ENCODE data around the gene CEP350. TPM values are rescaled to one million over a fixed set of nuclear protein-coding genes. Genes with fewer than 3 reads are reported as not detected.
"Not testable (repeated sequence)": the region's sequence is repeated elsewhere in the genome, so short reads cannot be mapped to it uniquely, and the experiment has no call there.

CEP350 gene
- total RNA-seq, 6 experiments from 2014 or later, result 22.1 to 26.7 (median 25.2) TPM

DNA sequence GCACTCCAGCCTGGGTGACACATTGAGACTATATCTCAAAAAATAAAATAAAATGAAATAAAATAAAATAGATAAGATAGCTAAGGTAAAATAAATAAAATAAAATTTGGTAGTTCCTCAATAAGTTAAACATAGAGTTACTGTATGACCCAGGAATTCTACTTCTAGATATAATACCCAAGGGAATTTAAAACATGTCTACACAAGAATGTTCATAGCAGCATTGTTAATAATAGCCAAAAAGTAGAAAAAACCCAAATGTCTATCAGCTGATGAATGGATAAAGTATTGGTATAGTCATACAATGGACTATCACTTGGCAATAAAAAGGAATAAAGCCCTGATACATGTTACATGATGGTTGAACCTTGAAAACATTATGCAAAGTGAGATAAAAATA is 47.8 kb downstream of the CEP350 start:
- H3K4me3 Mint-ChIP-seq, result no peak overlapping the region

DNA sequence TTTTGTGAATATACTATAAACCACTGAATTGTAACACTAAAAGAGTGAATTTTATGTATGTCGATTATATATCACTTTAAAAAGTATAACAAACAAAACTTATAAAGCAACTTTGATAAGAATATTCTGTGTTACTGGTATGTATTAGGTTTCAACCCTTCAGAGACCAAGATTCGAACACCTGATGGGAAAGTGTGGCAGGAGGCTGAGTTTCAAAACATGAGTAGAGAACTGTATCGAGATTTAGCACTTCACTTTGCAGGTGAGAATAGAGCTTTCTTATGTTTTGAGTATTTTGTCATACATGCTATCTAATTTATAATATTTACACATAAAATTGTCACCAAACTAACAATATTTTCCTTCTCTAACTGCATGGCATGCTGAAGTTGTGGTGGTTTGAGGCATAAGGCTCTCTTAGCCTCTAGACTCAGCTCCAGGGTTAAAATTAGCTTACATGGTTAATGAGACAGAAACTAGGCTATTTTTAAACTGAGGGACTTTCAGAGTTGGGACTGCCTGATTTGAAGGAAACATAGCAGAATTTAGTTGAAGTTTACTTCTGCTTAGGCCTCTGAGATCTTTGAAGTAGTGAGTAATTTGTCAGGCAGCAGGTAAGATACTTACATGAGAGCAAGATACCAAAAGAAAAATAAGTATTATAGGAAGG is 48.6 kb downstream of the CEP350 start:
- peaks cover 7% of the 10 kb centered on the region for H3K4me1 Mint-ChIP-seq (ENCODE audit: low read depth)
- H3K27me3 Mint-ChIP-seq (ENCODE audit: insufficient read depth), result no peaks in the 10 kb centered on the region
- H3K4me3 Mint-ChIP-seq, result no peak overlapping the region
- no peaks in the 10 kb centered on the region for H3K9me3 Mint-ChIP-seq
- DNase-seq, result no peak
- no peak overlapping the region for H3K27ac Mint-ChIP-seq
- H3K36me3 Mint-ChIP-seq (ENCODE audit: low read depth), result peaks cover 33% of the 10 kb centered on the region
- TF ChIP-seq, protein P1, sequence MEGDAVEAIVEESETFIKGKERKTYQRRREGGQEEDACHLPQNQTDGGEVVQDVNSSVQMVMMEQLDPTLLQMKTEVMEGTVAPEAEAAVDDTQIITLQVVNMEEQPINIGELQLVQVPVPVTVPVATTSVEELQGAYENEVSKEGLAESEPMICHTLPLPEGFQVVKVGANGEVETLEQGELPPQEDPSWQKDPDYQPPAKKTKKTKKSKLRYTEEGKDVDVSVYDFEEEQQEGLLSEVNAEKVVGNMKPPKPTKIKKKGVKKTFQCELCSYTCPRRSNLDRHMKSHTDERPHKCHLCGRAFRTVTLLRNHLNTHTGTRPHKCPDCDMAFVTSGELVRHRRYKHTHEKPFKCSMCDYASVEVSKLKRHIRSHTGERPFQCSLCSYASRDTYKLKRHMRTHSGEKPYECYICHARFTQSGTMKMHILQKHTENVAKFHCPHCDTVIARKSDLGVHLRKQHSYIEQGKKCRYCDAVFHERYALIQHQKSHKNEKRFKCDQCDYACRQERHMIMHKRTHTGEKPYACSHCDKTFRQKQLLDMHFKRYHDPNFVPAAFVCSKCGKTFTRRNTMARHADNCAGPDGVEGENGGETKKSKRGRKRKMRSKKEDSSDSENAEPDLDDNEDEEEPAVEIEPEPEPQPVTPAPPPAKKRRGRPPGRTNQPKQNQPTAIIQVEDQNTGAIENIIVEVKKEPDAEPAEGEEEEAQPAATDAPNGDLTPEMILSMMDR (IDR thresholded peaks at IDR 0.05), result no peak

More for the DNA sequence above, 47.8 kb downstream of the CEP350 start:
- Mint-ChIP-seq H3K4me1 (ENCODE audit: low read depth) (peaks cover 7% of the 10 kb centered on the region), H3K27ac (no peak overlapping the region), H3K9me3 (no peaks in the 10 kb centered on the region), H3K27me3 (ENCODE audit: insufficient read depth) (no peaks in the 10 kb centered on the region), H3K36me3 (ENCODE audit: low read depth) (peaks cover 26% of the 10 kb centered on the region)
- DNase-seq, result no peak
- TF ChIP-seq, protein P1 (IDR thresholded peaks at IDR 0.05), result no peak

GRCh38 chr1:180006762-180007161 is 52.2 kb downstream of the CEP350 start:
- not testable (repeated sequence) for H3K27ac Mint-ChIP-seq; H3K9me3 Mint-ChIP-seq; H3K4me3 Mint-ChIP-seq; H3K27me3 Mint-ChIP-seq (ENCODE audit: insufficient read depth); H3K4me1 Mint-ChIP-seq (ENCODE audit: low read depth); DNase-seq
- peaks cover 22% of the 10 kb centered on the region for H3K36me3 Mint-ChIP-seq (ENCODE audit: low read depth)

DNA sequence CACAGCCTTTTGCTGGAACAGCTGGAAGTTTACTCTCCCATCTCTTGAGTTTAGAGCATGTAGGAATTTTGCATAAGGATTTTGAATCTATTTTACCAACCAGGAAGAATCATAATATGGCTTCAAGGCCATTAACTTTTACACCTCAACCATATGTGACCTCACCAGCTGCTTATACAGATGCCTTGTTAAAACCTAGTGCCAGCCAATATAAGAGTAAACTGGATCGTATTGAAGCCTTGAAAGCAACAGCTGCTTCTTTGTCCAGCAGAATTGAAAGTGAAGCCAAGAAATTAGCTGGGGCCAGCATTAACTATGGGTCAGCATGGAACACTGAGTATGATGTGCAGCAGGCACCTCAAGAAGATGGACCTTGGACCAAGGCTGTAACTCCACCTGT is 65.4 kb downstream of the CEP350 start:
- H3K4me3 Mint-ChIP-seq, result no peak overlapping the region
- DNase-seq, result no peak
- H3K4me1 Mint-ChIP-seq (ENCODE audit: low read depth), result no peaks in the 10 kb centered on the region
- H3K27ac Mint-ChIP-seq, result no peak overlapping the region
- H3K27me3 Mint-ChIP-seq (ENCODE audit: insufficient read depth), result peaks cover 2% of the 10 kb centered on the region; the same call in 1 of the 2 replicates
- H3K9me3 Mint-ChIP-seq, result no peaks in the 10 kb centered on the region
- TF ChIP-seq, protein P1 (IDR thresholded peaks at IDR 0.05), result no peak
- peaks cover 44% of the 10 kb centered on the region for H3K36me3 Mint-ChIP-seq (ENCODE audit: low read depth)

DNA sequence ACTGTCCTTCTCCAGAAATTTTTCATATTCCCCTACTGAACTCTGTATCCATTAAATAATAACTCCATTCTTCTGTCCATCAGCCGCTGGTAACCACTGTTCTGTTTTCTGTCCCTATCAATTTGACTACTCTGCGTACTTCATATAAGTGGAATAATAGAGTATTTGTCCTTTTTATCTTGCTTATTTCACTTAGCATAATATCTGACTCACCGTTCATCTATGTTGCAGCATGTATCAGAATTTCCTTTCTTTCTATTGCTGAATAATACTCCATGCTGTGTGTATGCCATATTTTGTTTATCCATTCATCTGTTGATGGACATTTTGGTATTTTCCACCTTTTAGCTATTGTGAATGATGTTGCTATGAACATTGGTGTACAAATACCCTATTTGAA is 71.9 kb downstream of the CEP350 start:
- Mint-ChIP-seq H3K4me3 (no peak overlapping the region), H3K27ac (peak overlapping the region; percentile 62), H3K9me3 (no peaks in the 10 kb centered on the region), H3K36me3 (ENCODE audit: low read depth) (peaks cover 35% of the 10 kb centered on the region), H3K27me3 (ENCODE audit: insufficient read depth) (no peaks in the 10 kb centered on the region), H3K4me1 (ENCODE audit: low read depth) (peaks cover 41% of the 10 kb centered on the region)
- no peak for DNase-seq
- TF ChIP-seq, protein P1 (IDR thresholded peaks at IDR 0.05), result no peak

DNA sequence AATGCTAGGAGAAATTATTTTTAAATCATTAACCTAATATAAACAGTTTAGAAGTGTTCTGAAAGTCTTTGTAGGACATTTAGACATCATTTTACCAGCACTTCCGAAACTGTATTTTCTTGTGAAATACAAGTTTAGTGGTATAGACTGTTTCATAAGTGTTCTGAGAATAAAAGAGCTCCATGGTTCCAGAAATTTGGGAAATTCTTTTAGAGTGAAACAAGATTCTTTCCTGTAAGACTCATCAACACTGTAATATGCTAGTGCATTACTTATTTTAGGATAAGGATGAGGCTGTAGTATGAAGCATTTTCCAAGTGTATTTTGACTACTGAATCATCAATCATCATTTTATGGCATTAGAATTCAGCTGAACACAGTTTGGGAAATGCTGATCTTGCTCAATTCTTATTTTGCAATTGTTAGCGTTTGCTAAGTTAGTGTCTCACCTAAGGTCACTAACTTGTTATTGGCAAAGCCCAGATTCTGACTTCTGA is 73.4 kb downstream of the CEP350 start:
- Mint-ChIP-seq H3K9me3 (no peaks in the 10 kb centered on the region), H3K4me3 (peak overlapping the region; percentile 32), H3K36me3 (ENCODE audit: low read depth) (peaks cover 27% of the 10 kb centered on the region), H3K27me3 (ENCODE audit: insufficient read depth) (no peaks in the 10 kb centered on the region), H3K4me1 (ENCODE audit: low read depth) (peaks cover 50% of the 10 kb centered on the region), H3K27ac (peak overlapping the region; percentile 51)
- TF ChIP-seq, protein P1 (IDR thresholded peaks at IDR 0.05), result no peak
- peak; percentile 62 for DNase-seq

All from HFFc6 (cell line).